ENCODE results near the gene WWOX. TPM values are rescaled to one million over a fixed set of nuclear protein-coding genes. Genes with fewer than 3 reads are reported as not detected.

Gene WWOX
- total RNA-seq, 1 donor from 2014 or later: 106 TPM

DNA sequence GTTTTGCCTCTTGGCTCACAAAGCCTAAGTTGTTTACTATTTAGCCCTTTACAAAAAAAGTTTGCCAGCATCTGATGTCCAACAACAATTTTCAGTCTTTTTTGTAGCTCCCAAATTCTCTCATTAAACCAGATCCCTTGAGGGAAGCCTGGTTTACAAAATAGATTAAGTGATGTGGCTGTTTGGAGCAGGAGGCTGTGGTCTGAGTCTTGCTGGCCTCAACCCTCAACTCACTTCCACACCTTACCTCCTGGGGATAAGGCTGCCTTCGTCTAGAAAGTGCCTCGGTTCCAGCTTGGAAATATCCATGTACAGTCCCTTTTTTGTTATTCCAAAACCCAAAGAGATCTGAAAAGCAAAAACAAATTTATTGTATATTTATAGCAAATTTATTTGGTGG, 138.4 kb downstream of the WWOX start:
- Histone ChIP-seq H3K27ac (no peak overlapping the region), H3K9me3 (no peaks in the 10 kb centered on the region), H3K4me1 (peaks cover 0 to 10% of the 10 kb centered on the region in 2 donors), H3K4me3 (no peak overlapping the region), H3K36me3 (no peaks in the 10 kb centered on the region), H3K27me3 (no peaks in the 10 kb centered on the region)
- TF ChIP-seq, protein P1, sequence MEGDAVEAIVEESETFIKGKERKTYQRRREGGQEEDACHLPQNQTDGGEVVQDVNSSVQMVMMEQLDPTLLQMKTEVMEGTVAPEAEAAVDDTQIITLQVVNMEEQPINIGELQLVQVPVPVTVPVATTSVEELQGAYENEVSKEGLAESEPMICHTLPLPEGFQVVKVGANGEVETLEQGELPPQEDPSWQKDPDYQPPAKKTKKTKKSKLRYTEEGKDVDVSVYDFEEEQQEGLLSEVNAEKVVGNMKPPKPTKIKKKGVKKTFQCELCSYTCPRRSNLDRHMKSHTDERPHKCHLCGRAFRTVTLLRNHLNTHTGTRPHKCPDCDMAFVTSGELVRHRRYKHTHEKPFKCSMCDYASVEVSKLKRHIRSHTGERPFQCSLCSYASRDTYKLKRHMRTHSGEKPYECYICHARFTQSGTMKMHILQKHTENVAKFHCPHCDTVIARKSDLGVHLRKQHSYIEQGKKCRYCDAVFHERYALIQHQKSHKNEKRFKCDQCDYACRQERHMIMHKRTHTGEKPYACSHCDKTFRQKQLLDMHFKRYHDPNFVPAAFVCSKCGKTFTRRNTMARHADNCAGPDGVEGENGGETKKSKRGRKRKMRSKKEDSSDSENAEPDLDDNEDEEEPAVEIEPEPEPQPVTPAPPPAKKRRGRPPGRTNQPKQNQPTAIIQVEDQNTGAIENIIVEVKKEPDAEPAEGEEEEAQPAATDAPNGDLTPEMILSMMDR (IDR thresholded peaks at IDR 0.05): no peak
- intact Hi-C loops (cut with DNase I): loop anchor here (10.0 kb wide), 1 partner anchor 1003 kb away; no protein-coding TSS in a partner anchor
- DNase-seq (ENCODE audit: low spot score in 2 of 2): no peak

DNA sequence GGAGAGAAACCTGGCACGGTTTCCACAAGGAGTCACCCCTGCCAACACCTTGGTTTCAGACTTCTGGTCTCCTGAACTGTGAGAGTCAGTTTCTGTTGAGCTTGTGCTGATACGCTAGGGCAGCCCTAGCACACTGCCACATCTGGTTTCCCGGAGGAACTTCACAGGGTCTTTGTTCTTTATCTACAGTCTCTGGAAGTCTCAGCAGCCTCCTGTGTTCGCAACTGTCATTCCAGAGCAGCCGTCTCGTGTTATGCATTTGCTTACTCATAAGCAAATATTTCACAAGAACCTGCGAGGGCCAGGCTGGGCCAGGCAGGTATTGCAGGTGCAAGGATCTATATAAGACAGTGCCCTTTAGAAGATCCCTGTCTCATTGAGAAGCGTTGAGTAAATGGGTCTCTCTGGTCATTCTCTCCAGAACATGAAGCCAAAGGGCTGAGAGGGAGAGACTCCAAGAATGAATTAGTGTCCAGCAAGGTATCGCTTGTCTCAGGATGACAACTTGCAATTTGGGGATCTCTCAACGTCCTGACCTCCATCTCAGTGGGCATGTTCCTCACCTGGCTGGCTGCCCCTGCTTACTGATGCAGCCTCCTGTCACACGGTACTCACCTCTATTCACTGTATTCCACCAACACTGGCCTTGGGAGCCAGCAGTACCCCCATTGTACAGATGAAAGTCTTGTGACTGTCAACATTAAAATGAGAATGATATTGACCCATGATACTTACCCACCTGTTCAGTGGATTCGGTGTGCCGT, 141.2 kb downstream of the WWOX start:
- Histone ChIP-seq H3K27me3 (no peaks in the 10 kb centered on the region), H3K4me3 (no peak overlapping the region), H3K27ac (no peak overlapping the region), H3K9me3 (no peaks in the 10 kb centered on the region), H3K4me1 (peaks cover 0 to 10% of the 10 kb centered on the region in 2 donors), H3K36me3 (no peaks in the 10 kb centered on the region)
- no peak for DNase-seq (ENCODE audit: low spot score in 2 of 2)
- TF ChIP-seq, protein P1 (IDR thresholded peaks at IDR 0.05): no peak
- intact Hi-C loops (cut with DNase I): no loop called here

DNA sequence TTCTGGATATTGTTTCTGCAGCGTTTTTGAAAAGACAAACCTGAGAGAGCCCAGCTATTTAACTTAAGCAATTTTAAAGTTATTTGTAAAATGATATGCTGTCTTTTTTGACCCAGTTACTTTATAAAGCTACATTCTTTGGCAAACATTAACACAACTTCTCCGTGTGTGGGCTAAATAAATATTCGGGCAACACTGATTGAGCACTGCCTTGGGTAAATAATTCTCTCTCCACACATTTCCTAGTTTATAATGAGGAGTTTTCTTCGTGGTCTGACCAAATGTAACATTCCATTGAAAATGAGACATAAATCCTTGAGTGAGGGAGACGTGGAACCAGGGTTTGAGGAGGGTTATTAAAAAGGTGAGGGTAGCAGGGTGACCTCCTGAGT, 142.8 kb downstream of the WWOX start:
- no peak overlapping the region for H3K4me3 ChIP-seq
- intact Hi-C loops (cut with DNase I): no loop called here
- TF ChIP-seq, protein P1 (IDR thresholded peaks at IDR 0.05): no peak
- H3K4me1 ChIP-seq: peaks cover 0 to 10% of the 10 kb centered on the region in 2 donors
- no peaks in the 10 kb centered on the region for H3K9me3 ChIP-seq
- no peak for DNase-seq (ENCODE audit: low spot score in 2 of 2)
- H3K27me3 ChIP-seq: no peaks in the 10 kb centered on the region
- H3K36me3 ChIP-seq: no peaks in the 10 kb centered on the region
- H3K27ac ChIP-seq: no peak overlapping the region

DNA sequence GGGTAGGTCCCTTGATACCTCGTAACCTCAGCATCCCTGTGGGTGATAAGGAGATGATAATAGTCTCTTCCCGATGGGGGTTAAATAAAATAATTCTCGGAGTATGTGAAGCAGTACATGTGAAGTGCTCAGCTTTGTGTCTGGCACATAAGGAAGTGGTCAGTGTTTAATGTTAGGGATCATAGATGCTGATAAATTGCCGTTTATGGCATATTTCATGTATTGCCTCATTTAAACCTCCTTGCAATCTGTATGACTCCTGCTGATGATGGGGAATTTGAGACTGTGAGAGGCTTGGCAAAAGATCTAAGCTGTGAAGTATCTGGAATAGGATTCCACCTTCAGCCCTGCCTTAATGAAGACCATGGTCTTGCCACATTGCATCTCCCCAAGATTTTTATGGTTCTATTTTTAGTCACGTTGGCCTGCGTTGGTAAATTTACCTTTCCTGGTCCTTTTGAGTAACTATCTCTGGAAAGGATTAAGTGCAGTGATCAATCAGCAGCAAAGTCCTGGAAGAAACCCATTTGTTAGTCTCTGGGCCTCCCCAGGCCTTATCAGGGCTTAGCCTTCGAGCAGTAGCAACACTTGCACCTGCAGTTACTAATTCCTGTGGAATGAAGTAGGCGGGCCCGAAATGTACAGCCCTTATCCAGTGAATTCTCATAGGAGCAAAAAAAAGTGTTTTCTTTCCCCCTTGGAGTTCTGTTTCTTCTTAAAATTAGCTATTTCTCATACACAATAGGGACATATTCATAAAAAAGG, 144.9 kb downstream of the WWOX start:
- Histone ChIP-seq H3K27me3 (no peaks in the 10 kb centered on the region), H3K27ac (no peak overlapping the region), H3K36me3 (no peaks in the 10 kb centered on the region), H3K9me3 (no peaks in the 10 kb centered on the region), H3K4me3 (no peak overlapping the region), H3K4me1 (peaks cover 0 to 10% of the 10 kb centered on the region in 2 donors)
- TF ChIP-seq, protein P1 (IDR thresholded peaks at IDR 0.05): no peak
- intact Hi-C loops (cut with DNase I): no loop called here
- DNase-seq (ENCODE audit: low spot score in 2 of 2): no peak

DNA sequence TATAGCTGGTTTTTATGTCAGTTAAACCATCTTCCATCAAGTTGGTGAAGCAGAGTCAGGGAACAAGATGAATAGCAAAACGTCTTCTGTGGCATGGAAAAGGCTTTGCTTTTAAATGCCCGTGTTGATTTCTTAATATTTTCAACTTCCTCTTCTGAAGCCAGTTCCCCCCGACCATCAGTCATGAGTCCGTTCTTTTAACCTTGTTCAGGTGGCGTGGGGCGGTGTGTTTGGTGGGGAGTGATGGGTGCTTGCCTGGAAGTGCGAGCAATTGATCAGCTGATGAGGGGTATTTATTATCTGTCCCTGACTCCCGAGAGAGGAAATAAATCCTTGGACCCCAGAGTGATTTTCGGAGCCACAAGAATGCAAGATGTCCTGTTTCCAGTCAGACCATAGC, 147.1 kb downstream of the WWOX start:
- intact Hi-C loops (cut with DNase I): no loop called here

More for the DNA sequence above, 147.1 kb downstream of the WWOX start:
- no peaks in the 10 kb centered on the region for H3K27me3 ChIP-seq
- no peaks in the 10 kb centered on the region for H3K36me3 ChIP-seq
- H3K4me1 ChIP-seq: peaks cover 0 to 10% of the 10 kb centered on the region in 2 donors
- H3K4me3 ChIP-seq: no peak overlapping the region
- TF ChIP-seq, protein P1 (IDR thresholded peaks at IDR 0.05): no peak
- H3K27ac ChIP-seq: no peak overlapping the region
- DNase-seq (ENCODE audit: low spot score in 2 of 2): no peak
- no peaks in the 10 kb centered on the region for H3K9me3 ChIP-seq
